ENCODE data around the gene FAM156A. TPM values are rescaled to one million over a fixed set of nuclear protein-coding genes. Genes with fewer than 3 reads are reported as not detected.
"Not testable (repeated sequence)": the region's sequence is repeated elsewhere in the genome, so short reads cannot be mapped to it uniquely, and the experiment has no call there.

Gene FAM156A
- total RNA-seq, 1 experiment from 2014 or later, result 34.2 TPM

DNA sequence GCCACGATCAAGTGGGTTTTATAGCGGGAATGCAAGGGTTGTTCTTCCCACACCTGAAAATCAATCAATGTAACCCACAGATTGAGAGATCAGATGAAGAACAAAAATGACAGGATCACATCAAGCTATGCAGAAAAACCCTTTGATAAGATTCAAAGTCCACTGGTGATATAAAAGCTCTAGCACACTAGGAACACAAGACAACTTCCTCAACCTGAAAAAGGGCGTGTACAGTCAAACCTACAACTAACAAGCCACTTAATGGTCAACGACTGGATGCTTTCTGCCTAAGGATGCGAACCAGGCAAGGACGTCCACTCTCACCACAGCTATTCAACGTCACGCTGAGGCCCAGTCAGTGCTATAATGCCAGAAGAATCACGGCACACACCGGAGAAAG, 8.4 kb downstream of the FAM156A start:
- BruUV-seq (replicated peaks), result not testable (repeated sequence)

DNA sequence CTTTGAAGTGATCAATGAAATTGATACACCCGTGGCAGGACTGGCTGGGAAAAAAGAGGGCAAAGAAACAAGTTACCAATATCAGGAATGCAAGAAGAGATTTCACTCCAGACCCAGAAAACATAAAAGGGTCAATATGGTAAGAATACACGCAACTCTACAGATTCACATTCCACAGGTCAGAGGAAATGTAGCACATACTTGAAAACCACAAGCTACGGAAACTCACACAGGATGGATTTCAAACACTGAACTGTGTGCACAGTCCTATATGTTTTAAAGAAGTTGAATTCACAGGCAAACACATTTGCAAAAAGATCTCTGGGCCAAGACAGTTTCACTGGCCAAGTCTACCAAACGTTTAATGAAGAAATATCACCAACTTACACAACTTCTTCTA, 9.0 kb downstream of the FAM156A start:
- CTCF ChIA-PET; H3K4me3 ChIP-seq; H3K4me1 ChIP-seq (replicated peaks; ENCODE audit: insufficient read depth); H3K79me2 ChIP-seq (ENCODE audit: low read depth); DNase-seq; H3K4me2 ChIP-seq; H3K27ac ChIP-seq; H3F3A ChIP-seq (ENCODE audit: insufficient read depth, low read depth); H3K9me2 ChIP-seq (ENCODE audit: insufficient read depth); BruUV-seq (replicated peaks); H3K36me3 ChIP-seq (ENCODE audit: low read depth); H3K27me3 ChIP-seq (ENCODE audit: insufficient read depth, low read depth); H3K9me3 ChIP-seq (ENCODE audit: insufficient read depth, low read depth); intact Hi-C loops (cut with micrococcal nuclease; ENCODE audit: unreplicated experiment); POLR2A ChIA-PET (ENCODE audit: unreplicated experiment); H4K20me1 ChIP-seq (ENCODE audit: insufficient read depth); H2AFZ ChIP-seq: not testable (repeated sequence)

More for the DNA sequence above, 8.4 kb downstream of the FAM156A start:
- H3K9me3 ChIP-seq (ENCODE audit: insufficient read depth, low read depth); H3K27ac ChIP-seq; intact Hi-C loops (cut with micrococcal nuclease; ENCODE audit: unreplicated experiment); H3F3A ChIP-seq (ENCODE audit: insufficient read depth, low read depth); H3K79me2 ChIP-seq (ENCODE audit: low read depth); H3K36me3 ChIP-seq (ENCODE audit: low read depth); CTCF ChIA-PET; DNase-seq; H3K4me3 ChIP-seq; H4K20me1 ChIP-seq (ENCODE audit: insufficient read depth); H3K4me1 ChIP-seq (replicated peaks; ENCODE audit: insufficient read depth); H3K4me2 ChIP-seq; H3K27me3 ChIP-seq (ENCODE audit: insufficient read depth, low read depth); H2AFZ ChIP-seq; POLR2A ChIA-PET (ENCODE audit: unreplicated experiment); H3K9me2 ChIP-seq (ENCODE audit: insufficient read depth): not testable (repeated sequence)

- H3K9me2 ChIP-seq (ENCODE audit: insufficient read depth); H2AFZ ChIP-seq; H3K4me2 ChIP-seq; H3K27ac ChIP-seq; CTCF ChIA-PET; intact Hi-C loops (cut with micrococcal nuclease; ENCODE audit: unreplicated experiment); H3K27me3 ChIP-seq (ENCODE audit: insufficient read depth, low read depth); BruUV-seq (replicated peaks); H3K4me3 ChIP-seq; H3K36me3 ChIP-seq (ENCODE audit: low read depth); POLR2A ChIA-PET (ENCODE audit: unreplicated experiment); H4K20me1 ChIP-seq (ENCODE audit: insufficient read depth); H3K79me2 ChIP-seq (ENCODE audit: low read depth); H3F3A ChIP-seq (ENCODE audit: insufficient read depth, low read depth); H3K9me3 ChIP-seq (ENCODE audit: insufficient read depth, low read depth); DNase-seq; H3K4me1 ChIP-seq (replicated peaks; ENCODE audit: insufficient read depth): not testable (repeated sequence)
These were observed 10.1 kb downstream of the FAM156A start for GRCh38 chrX:52948265-52948664.

GRCh38 chrX:52947501-52947900, 10.8 kb downstream of the FAM156A start:
- intact Hi-C loops (cut with micrococcal nuclease; ENCODE audit: unreplicated experiment); H3K4me2 ChIP-seq; H3K27ac ChIP-seq; H2AFZ ChIP-seq; H3F3A ChIP-seq (ENCODE audit: insufficient read depth, low read depth); H3K36me3 ChIP-seq (ENCODE audit: low read depth); DNase-seq; H3K4me3 ChIP-seq; H3K79me2 ChIP-seq (ENCODE audit: low read depth); BruUV-seq (replicated peaks); CTCF ChIA-PET; POLR2A ChIA-PET (ENCODE audit: unreplicated experiment); H4K20me1 ChIP-seq (ENCODE audit: insufficient read depth); H3K4me1 ChIP-seq (replicated peaks; ENCODE audit: insufficient read depth); H3K27me3 ChIP-seq (ENCODE audit: insufficient read depth, low read depth); H3K9me2 ChIP-seq (ENCODE audit: insufficient read depth); H3K9me3 ChIP-seq (ENCODE audit: insufficient read depth, low read depth): not testable (repeated sequence)

- H4K20me1 ChIP-seq (ENCODE audit: insufficient read depth); H3K9me3 ChIP-seq (ENCODE audit: insufficient read depth, low read depth); H3F3A ChIP-seq (ENCODE audit: insufficient read depth, low read depth); intact Hi-C loops (cut with micrococcal nuclease; ENCODE audit: unreplicated experiment); H2AFZ ChIP-seq; H3K4me2 ChIP-seq; H3K27me3 ChIP-seq (ENCODE audit: insufficient read depth, low read depth); H3K79me2 ChIP-seq (ENCODE audit: low read depth); DNase-seq; POLR2A ChIA-PET (ENCODE audit: unreplicated experiment); CTCF ChIA-PET; H3K4me3 ChIP-seq; BruUV-seq (replicated peaks); H3K9me2 ChIP-seq (ENCODE audit: insufficient read depth); H3K4me1 ChIP-seq (replicated peaks; ENCODE audit: insufficient read depth); H3K27ac ChIP-seq; H3K36me3 ChIP-seq (ENCODE audit: low read depth): not testable (repeated sequence)
These were observed 12.4 kb downstream of the FAM156A start for GRCh38 chrX:52945838-52946494.

GRCh38 chrX:52941728-52942127, 16.6 kb downstream of the FAM156A start:
- H3K79me2 ChIP-seq (ENCODE audit: low read depth); H3F3A ChIP-seq (ENCODE audit: insufficient read depth, low read depth); H3K36me3 ChIP-seq (ENCODE audit: low read depth); intact Hi-C loops (cut with micrococcal nuclease; ENCODE audit: unreplicated experiment); H3K4me3 ChIP-seq; H3K4me2 ChIP-seq; CTCF ChIA-PET; POLR2A ChIA-PET (ENCODE audit: unreplicated experiment); BruUV-seq (replicated peaks); DNase-seq; H3K27ac ChIP-seq; H4K20me1 ChIP-seq (ENCODE audit: insufficient read depth); H3K9me3 ChIP-seq (ENCODE audit: insufficient read depth, low read depth); H3K27me3 ChIP-seq (ENCODE audit: insufficient read depth, low read depth); H3K9me2 ChIP-seq (ENCODE audit: insufficient read depth); H3K4me1 ChIP-seq (replicated peaks; ENCODE audit: insufficient read depth); H2AFZ ChIP-seq: not testable (repeated sequence)

DNA sequence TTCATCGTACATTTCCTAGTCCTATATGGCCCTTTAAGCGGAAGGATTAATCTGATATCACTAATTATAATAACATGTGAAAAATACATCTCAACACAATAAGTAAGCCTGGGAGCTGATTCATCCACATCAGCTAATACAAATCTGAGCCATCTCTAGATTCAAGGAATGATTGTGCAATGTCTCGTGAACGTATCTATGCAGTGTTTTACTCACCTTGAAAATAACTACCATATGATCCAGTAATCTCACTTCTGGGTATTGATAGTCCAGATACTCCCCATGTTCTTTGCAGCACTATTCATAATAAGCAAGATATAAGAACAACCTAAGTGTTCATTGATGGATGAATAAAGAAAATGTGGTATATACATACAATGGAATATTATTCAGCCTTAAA, 17.6 kb downstream of the FAM156A start:
- DNase-seq; H4K20me1 ChIP-seq (ENCODE audit: insufficient read depth); BruUV-seq (replicated peaks); H3K79me2 ChIP-seq (ENCODE audit: low read depth); H3K4me1 ChIP-seq (replicated peaks; ENCODE audit: insufficient read depth); H3K4me2 ChIP-seq; H3K27me3 ChIP-seq (ENCODE audit: insufficient read depth, low read depth); H3F3A ChIP-seq (ENCODE audit: insufficient read depth, low read depth); H3K36me3 ChIP-seq (ENCODE audit: low read depth); H2AFZ ChIP-seq; POLR2A ChIA-PET (ENCODE audit: unreplicated experiment); H3K9me2 ChIP-seq (ENCODE audit: insufficient read depth); H3K27ac ChIP-seq; CTCF ChIA-PET; intact Hi-C loops (cut with micrococcal nuclease; ENCODE audit: unreplicated experiment); H3K9me3 ChIP-seq (ENCODE audit: insufficient read depth, low read depth); H3K4me3 ChIP-seq: not testable (repeated sequence)

DNA sequence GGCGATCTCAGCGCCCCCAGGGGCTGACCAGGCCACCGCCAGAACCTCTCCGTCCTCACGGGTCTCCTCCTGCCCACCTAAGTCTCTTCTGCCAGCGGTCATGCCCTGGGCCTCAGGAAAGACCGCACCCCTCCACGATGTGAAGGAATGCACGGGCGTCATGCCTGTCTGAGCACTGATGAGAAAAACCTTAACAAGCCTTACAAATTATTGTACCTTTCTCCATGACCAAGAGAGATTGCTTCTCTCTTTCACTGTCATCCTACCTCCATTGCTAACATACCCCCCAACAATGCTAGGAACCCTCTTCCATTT, 22.9 kb downstream of the FAM156A start:
- H3K79me2 ChIP-seq (ENCODE audit: low read depth); H3K27me3 ChIP-seq (ENCODE audit: insufficient read depth, low read depth); DNase-seq; H3K9me2 ChIP-seq (ENCODE audit: insufficient read depth); H4K20me1 ChIP-seq (ENCODE audit: insufficient read depth); H3K9me3 ChIP-seq (ENCODE audit: insufficient read depth, low read depth); H3F3A ChIP-seq (ENCODE audit: insufficient read depth, low read depth); H3K36me3 ChIP-seq (ENCODE audit: low read depth); H3K4me1 ChIP-seq (replicated peaks; ENCODE audit: insufficient read depth); intact Hi-C loops (cut with micrococcal nuclease; ENCODE audit: unreplicated experiment); CTCF ChIA-PET: not testable (repeated sequence)
- TSS peak; percentile 100 for BruUV-seq (replicated peaks)
- POLR2A ChIA-PET (ENCODE audit: unreplicated experiment), result interaction anchor here (0.5 to 0.7 kb wide), 2 partner anchors 146 to 526 kb away, joined by 3 to 5 read pairs; no protein-coding TSS in a partner anchor
- Histone ChIP-seq H3K4me2 (peak overlapping the region; percentile 74), H3K4me3 (peak overlapping the region; percentile 57; the same call in 1 of the 2 replicates), H3K27ac (peak overlapping the region; percentile 60), H2AFZ (peak overlapping the region; percentile 89)
